K562 (cell line): ENCODE measurements around the gene KCNMB3. TPM values are rescaled to one million over a fixed set of nuclear protein-coding genes. Genes with fewer than 3 reads are reported as not detected.
A peak's percentile ranks its signal among the peaks of the same experiment; 100 is the strongest.

Source experiments
- ELK1 ChIP-seq: sonication (generic); formaldehyde crosslinking; IDR thresholded peaks from 2 replicates; pipeline ENCODE4 v1.8.1; 2022; ENCODE audit warnings: missing genetic modification reagents
- FOXP1 ChIP-seq: sonication (generic); formaldehyde crosslinking; IDR thresholded peaks from 2 replicates; pipeline ENCODE4 v1.8.0; 2022; ENCODE audit warnings: mild to moderate bottlenecking, missing genetic modification reagents
- GTF2F1 ChIP-seq: IDR thresholded peaks from 2 replicates; pipeline ENCODE4 v1.6.1; 2011; ENCODE audit warnings: low read depth, low read length, improper control_type of control experiment
- PHF8 ChIP-seq: fragments of 200-600 bp; sonication (generic); IDR thresholded peaks from 2 replicates; pipeline ENCODE4 v1.6.1; 2012; ENCODE audit warnings: mixed run types, mild to moderate bottlenecking, inconsistent platforms, low read length, moderate library complexity, borderline replicate concordance
- SMAD4 ChIP-seq: fragments of 250-450 bp; sonication (Bioruptor Pico); conservative IDR thresholded peaks from 2 replicates; pipeline ENCODE4 v1.8.0; 2021; ENCODE audit warnings: inconsistent platforms, mild to moderate bottlenecking, moderate library complexity
- SUPT5H ChIP-seq: fragments of 450-650 bp; IDR thresholded peaks from 2 replicates; pipeline ENCODE4 v1.6.1; 2016
- ZNF318 ChIP-seq, 2 experiments: fragments of 450-650 bp; IDR thresholded peaks; 2 replicates each; pipeline ENCODE4 v1.6.1; 2016; ENCODE audit warnings: mild to moderate bottlenecking in 2 of 2, borderline replicate concordance in 1 of 2, low read depth in 1 of 2, moderate library complexity in 1 of 2
- ZNF347 ChIP-seq: fragments of 450-650 bp; formaldehyde crosslinking; IDR thresholded peaks from 2 replicates; pipeline ENCODE4 v1.4.0; 2020; ENCODE audit warnings: low read depth, mild to moderate bottlenecking, moderate library complexity
- ZNF76 ChIP-seq: fragments of 250-450 bp; sonication (Bioruptor Pico); IDR thresholded peaks from 2 replicates; pipeline ENCODE4 v1.4.0; 2020; ENCODE audit warnings: mild to moderate bottlenecking, moderate library complexity, borderline replicate concordance
- polyA plus RNA-seq, 8 experiments: library from polyadenylated mRNA; depleted of rRNA in 4 of 8; stranded (reverse) in 5 of 8; unstranded in 3 of 8; fragments of >200 nt; fragmentation: Nextera tagmentation in 2 of 8; fragmentation: Illumina TruSeq in 1 of 8; extraction: Ambion mirVana in 2 of 8; extraction: Trizol in 1 of 8; gene quantifications; 2 replicates each; pipeline versions ENCODE4 v1.2.1 to v1.2.3, GENCODE V29; 2011 to 2014; ENCODE audit warnings: inconsistent platforms in 1 of 8, missing spikeins in 1 of 8
- total RNA-seq, 7 experiments: library from RNA; depleted of rRNA in 6 of 7; stranded (reverse); fragments of >200 nt in 6 of 7; fragmentation: Illumina TruSeq in 2 of 7; extraction: Trizol in 2 of 7; gene quantifications; 2 replicates each; pipeline versions ENCODE4 v1.2.1 to v1.2.3, GENCODE V29; 2011 to 2021; ENCODE audit warnings: low replicate concordance in 1 of 7

The KCNMB3 gene
- total and polyA plus RNA-seq, 9 of the 15 experiments (the other 6 are each of a cell fraction or from before 2014, with no cell fraction given): 7.0 to 21.1 (median 14.3) TPM

- TF ChIP-seq ZNF318 (IDR thresholded peaks at IDR 0.05; ENCODE audit: borderline replicate concordance in 1 of 2, low read depth in 1 of 2) (no peak), ZNF76 (CRISPR knock-in tag) (0 out of 2 replicates have a peak, but pooled peaks have one; percentile 68), ZNF347 (no peak), GTF2F1 (no peak), PHF8 (peak; percentile 88), SMAD4 (CRISPR knock-in tag) (peak; percentile 88), ELK1 (CRISPR knock-in tag) (no peak), FOXP1 (CRISPR knock-in tag) (peak; percentile 84), SUPT5H (0 out of 2 replicates have a peak, but pooled peaks have one; percentile 40)
Measured at GRCh38 chr3:179260949-179261765, 10.2 kb upstream of the KCNMB3 start (continued).
